Activated naive CD4-positive, alpha-beta T cell treated with anti-CD3 and anti-CD28 coated beads, Interleukin-2, amount 50 U/mL, for 16 hours (primary cell): ENCODE data around the gene SERPINI1.
"Not testable (repeated sequence)": the region's sequence is repeated elsewhere in the genome, so short reads cannot be mapped to it uniquely, and the experiment has no call there.

ENCODE experiments used
- DNase-seq: peaks from one replicate; pipeline ENCODE4 v3.0.0-alpha.2; 2020

SERPINI1 gene

GRCh38 chr3:167798443-167798842 is 62.9 kb downstream of the SERPINI1 start:
- no peak for DNase-seq

GRCh38 chr3:167808910-167809309 is 73.4 kb downstream of the SERPINI1 start:
- no peak for DNase-seq

- DNase-seq = no peak
Observed at GRCh38 chr3:167810236-167810635, 74.7 kb downstream of the SERPINI1 start.

GRCh38 chr3:167811031-167811430 is 75.5 kb downstream of the SERPINI1 start:
- DNase-seq = no peak

- no peak for DNase-seq
Observed at GRCh38 chr3:167813169-167814123, 77.9 kb downstream of the SERPINI1 start.

GRCh38 chr3:167814441-167814951 is 79.0 kb downstream of the SERPINI1 start:
- DNase-seq = no peak

GRCh38 chr3:167816953-167817352 is 81.4 kb downstream of the SERPINI1 start:
- no peak for DNase-seq

- no peak for DNase-seq
Observed at GRCh38 chr3:167820102-167820865, 84.8 kb downstream of the SERPINI1 start.

- no peak for DNase-seq
Observed at GRCh38 chr3:167821248-167821805, 85.8 kb downstream of the SERPINI1 start.

- no peak for DNase-seq
Observed at GRCh38 chr3:167823738-167824137, 88.2 kb downstream of the SERPINI1 start.

GRCh38 chr3:167827588-167827987 is 92.1 kb downstream of the SERPINI1 start:
- not testable (repeated sequence) for DNase-seq

GRCh38 chr3:167829071-167829470 is 93.5 kb downstream of the SERPINI1 start:
- DNase-seq = no peak

GRCh38 chr3:167830007-167830406 is 94.5 kb downstream of the SERPINI1 start:
- no peak for DNase-seq

- DNase-seq = no peak
Observed at GRCh38 chr3:167835359-167835758, 99.8 kb downstream of the SERPINI1 start.

GRCh38 chr3:167835953-167836352 is 100.4 kb downstream of the SERPINI1 start:
- no peak for DNase-seq

GRCh38 chr3:167837466-167837865 is 101.9 kb downstream of the SERPINI1 start:
- DNase-seq = no peak

- no peak for DNase-seq
Observed at GRCh38 chr3:167839460-167840134, 104.1 kb downstream of the SERPINI1 start.

- no peak for DNase-seq
Observed at GRCh38 chr3:167840247-167840646, 104.7 kb downstream of the SERPINI1 start.

- DNase-seq = no peak
Observed at GRCh38 chr3:167843481-167843880, 108.0 kb downstream of the SERPINI1 start.

GRCh38 chr3:167843886-167844285 is 108.4 kb downstream of the SERPINI1 start:
- no peak for DNase-seq

GRCh38 chr3:167844528-167844927 is 109.0 kb downstream of the SERPINI1 start:
- no peak for DNase-seq

GRCh38 chr3:167851171-167851570 is 115.7 kb downstream of the SERPINI1 start:
- no peak for DNase-seq

GRCh38 chr3:167851749-167852148 is 116.2 kb downstream of the SERPINI1 start:
- no peak for DNase-seq
